C4-2B (cell line): Measurements from ENCODE around the gene KIF13A.

Source experiments
- H3K27ac ChIP-seq: fragments of 450-650 bp; 2 replicates; pipeline ENCODE4 v1.5.1; 2017
- CTCF ChIP-seq: fragments of 450-650 bp; conservative IDR thresholded peaks from 2 replicates; pipeline ENCODE4 v1.5.1; 2017; ENCODE audit warnings: mild to moderate bottlenecking
- ZFX ChIP-seq: fragments of 450-650 bp; IDR thresholded peaks from 2 replicates; pipeline ENCODE4 v1.6.1; 2017

Gene KIF13A

DNA sequence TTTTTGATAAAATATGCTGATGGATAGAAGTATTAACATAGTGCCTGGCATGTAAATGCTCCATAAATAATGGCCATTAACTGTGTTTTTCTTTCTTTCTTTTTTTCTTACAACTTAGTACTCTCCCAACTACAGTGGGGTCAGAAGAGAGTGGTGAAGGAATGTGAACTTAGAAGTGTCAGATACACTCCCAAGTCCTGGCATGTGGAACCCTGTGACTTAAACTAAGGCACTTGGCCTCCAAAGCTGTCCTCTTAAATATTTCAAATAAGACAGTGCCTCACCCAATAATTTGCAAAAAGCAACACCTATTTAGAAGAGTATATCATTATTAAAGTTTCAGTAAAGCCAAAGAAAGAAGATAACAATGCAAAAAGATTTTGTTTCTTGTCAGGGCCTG is 151.7 kb downstream of the KIF13A start:
- TF ChIP-seq ZFX (no peak), CTCF (no peak)
- H3K27ac ChIP-seq = no peak overlapping the region

DNA sequence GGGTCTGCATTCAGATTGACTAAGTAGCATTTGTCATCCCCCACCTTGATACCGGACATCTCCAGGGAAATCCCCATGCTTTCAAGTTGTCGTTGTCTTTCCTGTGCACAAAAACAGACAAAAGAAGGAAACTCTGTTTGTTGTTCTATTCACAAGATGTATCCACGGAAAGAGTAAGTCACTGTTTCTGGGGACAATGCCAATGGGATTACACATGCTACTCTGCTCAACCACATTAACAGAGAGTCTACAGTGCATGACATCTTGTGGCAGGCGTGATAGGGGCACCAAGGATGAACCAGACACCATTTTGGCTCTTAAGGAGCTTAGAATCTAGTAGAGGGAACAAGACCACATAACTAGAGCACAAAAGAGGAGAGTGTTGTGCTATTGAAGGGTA is 156.3 kb downstream of the KIF13A start:
- no peak overlapping the region for H3K27ac ChIP-seq
- TF ChIP-seq ZFX (no peak), CTCF (no peak)

DNA sequence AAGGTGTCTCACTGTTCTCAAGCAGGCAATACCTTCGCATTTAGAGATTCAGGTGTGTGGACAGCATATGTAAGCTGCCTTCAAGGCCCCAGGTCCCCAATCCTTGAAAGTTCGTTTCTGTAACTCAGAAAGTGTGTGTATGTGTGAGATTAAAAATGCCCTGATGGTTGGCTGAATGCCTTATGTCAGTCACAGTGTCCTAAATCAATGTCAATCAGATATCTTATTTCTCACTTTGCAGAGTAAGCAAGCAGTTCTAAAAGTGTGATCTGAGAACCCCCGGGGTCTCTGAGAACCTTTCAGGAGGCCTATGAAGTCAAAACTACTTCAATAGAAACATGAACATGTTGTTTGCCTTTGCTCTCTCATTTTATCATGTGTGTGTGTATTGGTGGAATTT is 157.5 kb downstream of the KIF13A start:
- TF ChIP-seq CTCF = no peak
- no peak for TF ChIP-seq ZFX

DNA sequence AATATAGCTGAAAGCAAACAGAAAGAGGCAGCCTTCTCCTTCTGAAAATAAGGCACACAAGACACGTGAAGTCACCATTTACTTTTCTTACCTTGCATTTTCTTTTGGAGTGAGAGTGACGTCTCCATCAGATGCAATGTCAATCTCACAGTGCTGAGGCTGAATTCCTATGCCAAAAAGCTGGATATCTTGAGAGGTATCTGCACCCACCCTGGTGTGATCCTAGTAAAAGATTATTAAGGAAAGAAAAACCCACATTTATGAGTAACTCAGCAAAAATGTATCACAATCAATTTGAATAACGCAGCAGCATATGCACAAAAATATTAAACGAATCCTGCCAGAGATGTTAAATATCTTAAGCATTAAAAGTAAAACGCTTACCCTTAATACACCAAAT is 159.3 kb downstream of the KIF13A start:
- TF ChIP-seq ZFX (no peak), CTCF (no peak)
- H3K27ac ChIP-seq = no peak overlapping the region

More for the DNA sequence above, 157.5 kb downstream of the KIF13A start:
- H3K27ac ChIP-seq = no peak overlapping the region

DNA sequence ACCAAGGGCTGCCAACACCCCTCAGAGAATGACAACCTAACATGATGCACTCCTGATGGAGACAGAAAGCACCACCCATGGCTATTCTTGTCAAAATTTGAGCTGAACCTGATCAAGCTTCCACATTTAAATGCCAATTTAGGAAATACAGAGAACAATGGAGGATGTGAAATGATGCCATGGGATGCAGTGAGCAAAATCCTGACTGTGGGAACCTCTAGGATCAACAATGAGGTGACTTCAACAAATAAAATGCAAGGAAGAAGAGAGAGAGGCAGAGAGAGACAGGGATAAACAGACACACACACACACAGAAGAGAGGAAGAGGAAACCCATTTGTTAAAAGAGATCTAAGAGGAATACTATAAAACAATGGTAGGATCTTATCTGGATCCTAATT is 161.1 kb downstream of the KIF13A start:
- no peak overlapping the region for H3K27ac ChIP-seq
- TF ChIP-seq CTCF (no peak), ZFX (no peak)

- TF ChIP-seq ZFX = no peak
- no peak for TF ChIP-seq CTCF
- H3K27ac ChIP-seq = no peak overlapping the region
Measured at GRCh38 chr6:17820055-17820454, 167.4 kb downstream of the KIF13A start.

- no peak overlapping the region for H3K27ac ChIP-seq
- TF ChIP-seq CTCF = no peak; the same call in 1 of the 2 replicates
- no peak for TF ChIP-seq ZFX
Measured at GRCh38 chr6:17817763-17818162, 169.7 kb downstream of the KIF13A start.
